Measurements from ENCODE around the gene EPB41L5. TPM values are rescaled to one million over a fixed set of nuclear protein-coding genes. Genes with fewer than 3 reads are reported as not detected.

EPB41L5 gene
- total and polyA plus RNA-seq, 4 donors = 19.7 to 88.4 (median 30.3) TPM

- H3K4me1 ChIP-seq (ENCODE audit: control insufficient read depth in 4 of 4, insufficient read depth in 4 of 4, low read length in 3 of 4) = peaks cover 0 to 14% (median 3%) of the 10 kb centered on the region in 4 donors
- no peak overlapping the region for H3K4me3 ChIP-seq (ENCODE audit: low read depth in 1 of 3, low read length in 3 of 3)
- TF ChIP-seq TAF1 (conservative IDR thresholded peaks at IDR 0.05) (no peak), FOXA2 (IDR thresholded peaks at IDR 0.05) (no peak), RAD21 (IDR thresholded peaks at IDR 0.05) (no peak), SP1 (IDR thresholded peaks at IDR 0.05) (no peak)
- no peak for DNase-seq (ENCODE audit: low spot score)
- no peak overlapping the region for H3K9ac ChIP-seq (ENCODE audit: low read depth in 1 of 2, low read length in 2 of 2)
- 53% methylated on average over 2 of the region's 2 CpGs for WGBS
- H3K36me3 ChIP-seq (ENCODE audit: control insufficient read depth in 4 of 4, insufficient read depth in 3 of 4, low read depth in 1 of 4, low read length in 3 of 4) = peaks cover 0 to 3% (median under 1%) of the 10 kb centered on the region in 4 donors
- no peaks in the 10 kb centered on the region for H3K27me3 ChIP-seq (ENCODE audit: control insufficient read depth in 4 of 4, insufficient read depth in 4 of 4, low read length in 3 of 4)
- H3K27ac ChIP-seq (ENCODE audit: low read depth in 1 of 2, low read length in 2 of 2) = no peak overlapping the region
- H3K9me3 ChIP-seq (ENCODE audit: control insufficient read depth in 4 of 4, low read length in 3 of 4) = no peaks in the 10 kb centered on the region
These were observed 30.4 kb upstream of the EPB41L5 start for GRCh38 chr2:119982506-119982905.

- H3K36me3 ChIP-seq (ENCODE audit: control insufficient read depth in 4 of 4, insufficient read depth in 3 of 4, low read depth in 1 of 4, low read length in 3 of 4) = no peaks in the 10 kb centered on the region
These were observed 29.8 kb upstream of the EPB41L5 start for GRCh38 chr2:119983108-119983507.

More at GRCh38 chr2:119983108-119983507, 29.8 kb upstream of the EPB41L5 start:
- Histone ChIP-seq H3K27me3 (ENCODE audit: control insufficient read depth in 4 of 4, insufficient read depth in 4 of 4, low read length in 3 of 4) (no peaks in the 10 kb centered on the region), H3K9ac (ENCODE audit: low read depth in 1 of 2, low read length in 2 of 2) (no peak overlapping the region), H3K4me3 (ENCODE audit: low read depth in 1 of 3, low read length in 3 of 3) (no peak overlapping the region), H3K27ac (ENCODE audit: low read depth in 1 of 2, low read length in 2 of 2) (no peak overlapping the region), H3K4me1 (ENCODE audit: control insufficient read depth in 4 of 4, insufficient read depth in 4 of 4, low read length in 3 of 4) (peaks cover 0 to 14% (median 3%) of the 10 kb centered on the region in 4 donors), H3K9me3 (ENCODE audit: control insufficient read depth in 4 of 4, low read length in 3 of 4) (no peaks in the 10 kb centered on the region)
- TF ChIP-seq REST (IDR thresholded peaks at IDR 0.05) (no peak), RXRA (IDR thresholded peaks at IDR 0.05) (no peak), HNF4A (conservative IDR thresholded peaks at IDR 0.05) (no peak), GABPA (IDR thresholded peaks at IDR 0.05 in 1 of 2, conservative IDR thresholded peaks at IDR 0.05 in 1 of 2) (no peak), MAX (IDR thresholded peaks at IDR 0.05) (no peak), JUND (IDR thresholded peaks at IDR 0.05) (no peak), YY1 (IDR thresholded peaks at IDR 0.05) (no peak), SP1 (IDR thresholded peaks at IDR 0.05) (no peak), EGR1 (IDR thresholded peaks at IDR 0.05; ENCODE audit: low read depth in 2 of 2) (no peak), RAD21 (IDR thresholded peaks at IDR 0.05) (no peak), NR2F2 (IDR thresholded peaks at IDR 0.05) (no peak), FOXA1 (IDR thresholded peaks at IDR 0.05) (no peak), HNF4G (IDR thresholded peaks at IDR 0.05) (no peak), CTCF (IDR thresholded peaks at IDR 0.05; ENCODE audit: low read depth, low read length, missing input control) (no peak), FOXA2 (IDR thresholded peaks at IDR 0.05) (no peak), TAF1 (conservative IDR thresholded peaks at IDR 0.05) (no peak)
- TF ChIP-seq, protein P1, sequence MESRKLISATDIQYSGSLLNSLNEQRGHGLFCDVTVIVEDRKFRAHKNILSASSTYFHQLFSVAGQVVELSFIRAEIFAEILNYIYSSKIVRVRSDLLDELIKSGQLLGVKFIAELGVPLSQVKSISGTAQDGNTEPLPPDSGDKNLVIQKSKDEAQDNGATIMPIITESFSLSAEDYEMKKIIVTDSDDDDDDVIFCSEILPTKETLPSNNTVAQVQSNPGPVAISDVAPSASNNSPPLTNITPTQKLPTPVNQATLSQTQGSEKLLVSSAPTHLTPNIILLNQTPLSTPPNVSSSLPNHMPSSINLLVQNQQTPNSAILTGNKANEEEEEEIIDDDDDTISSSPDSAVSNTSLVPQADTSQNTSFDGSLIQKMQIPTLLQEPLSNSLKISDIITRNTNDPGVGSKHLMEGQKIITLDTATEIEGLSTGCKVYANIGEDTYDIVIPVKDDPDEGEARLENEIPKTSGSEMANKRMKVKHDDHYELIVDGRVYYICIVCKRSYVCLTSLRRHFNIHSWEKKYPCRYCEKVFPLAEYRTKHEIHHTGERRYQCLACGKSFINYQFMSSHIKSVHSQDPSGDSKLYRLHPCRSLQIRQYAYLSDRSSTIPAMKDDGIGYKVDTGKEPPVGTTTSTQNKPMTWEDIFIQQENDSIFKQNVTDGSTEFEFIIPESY (IDR thresholded peaks at IDR 0.05) = no peak
- TF ChIP-seq, protein P2, sequence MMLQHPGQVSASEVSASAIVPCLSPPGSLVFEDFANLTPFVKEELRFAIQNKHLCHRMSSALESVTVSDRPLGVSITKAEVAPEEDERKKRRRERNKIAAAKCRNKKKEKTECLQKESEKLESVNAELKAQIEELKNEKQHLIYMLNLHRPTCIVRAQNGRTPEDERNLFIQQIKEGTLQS (IDR thresholded peaks at IDR 0.05) = no peak
- 90% methylated on average over 3 of the region's 3 CpGs for WGBS
- DNase-seq (ENCODE audit: low spot score) = no peak

All from liver (tissue), 9 donors.